GM19099 (cell line): ENCODE results near the gene PROK1.

Experiments
- POLR2A ChIP-seq: IDR thresholded peaks from 3 replicates; pipeline ENCODE4 v1.6.1; 2011; ENCODE audit warnings: low read depth; ENCODE audit not compliant: insufficient read length; ENCODE audit errors: extremely low read depth

Gene PROK1

GRCh38 chr1:110477041-110477440 is 26.1 kb downstream of the PROK1 start:
- TF ChIP-seq POLR2A = no peak

DNA sequence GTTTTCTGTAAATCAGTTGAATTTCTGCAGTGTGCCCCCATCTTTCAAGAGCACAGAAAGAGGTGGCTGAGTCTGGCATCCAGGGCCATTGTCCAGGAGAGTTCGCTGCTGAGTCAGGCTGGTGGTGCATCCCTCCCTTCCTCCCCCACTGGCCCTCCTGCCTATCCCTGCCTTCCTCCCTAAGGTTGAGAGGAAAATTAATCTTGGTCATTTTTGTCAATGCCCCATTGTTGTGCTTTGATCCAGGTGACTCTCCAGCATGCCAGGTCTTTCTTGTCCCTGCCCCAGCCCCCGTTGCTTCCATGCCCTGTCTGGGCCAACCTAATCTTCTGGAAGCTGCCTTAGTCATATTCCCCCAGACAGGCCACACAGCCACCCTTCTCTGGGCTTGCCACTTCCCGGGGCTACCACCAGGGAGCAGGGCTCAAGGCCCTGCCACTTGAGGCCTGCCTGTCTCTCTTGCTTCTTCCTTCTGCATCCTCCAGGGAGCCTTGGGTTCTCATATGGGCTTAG is 26.6 kb downstream of the PROK1 start:
- no peak for TF ChIP-seq POLR2A

- TF ChIP-seq POLR2A = no peak
Measured at GRCh38 chr1:110477967-110478640, 27.2 kb downstream of the PROK1 start.

- no peak for TF ChIP-seq POLR2A
Measured at GRCh38 chr1:110478886-110479285, 27.9 kb downstream of the PROK1 start.

DNA sequence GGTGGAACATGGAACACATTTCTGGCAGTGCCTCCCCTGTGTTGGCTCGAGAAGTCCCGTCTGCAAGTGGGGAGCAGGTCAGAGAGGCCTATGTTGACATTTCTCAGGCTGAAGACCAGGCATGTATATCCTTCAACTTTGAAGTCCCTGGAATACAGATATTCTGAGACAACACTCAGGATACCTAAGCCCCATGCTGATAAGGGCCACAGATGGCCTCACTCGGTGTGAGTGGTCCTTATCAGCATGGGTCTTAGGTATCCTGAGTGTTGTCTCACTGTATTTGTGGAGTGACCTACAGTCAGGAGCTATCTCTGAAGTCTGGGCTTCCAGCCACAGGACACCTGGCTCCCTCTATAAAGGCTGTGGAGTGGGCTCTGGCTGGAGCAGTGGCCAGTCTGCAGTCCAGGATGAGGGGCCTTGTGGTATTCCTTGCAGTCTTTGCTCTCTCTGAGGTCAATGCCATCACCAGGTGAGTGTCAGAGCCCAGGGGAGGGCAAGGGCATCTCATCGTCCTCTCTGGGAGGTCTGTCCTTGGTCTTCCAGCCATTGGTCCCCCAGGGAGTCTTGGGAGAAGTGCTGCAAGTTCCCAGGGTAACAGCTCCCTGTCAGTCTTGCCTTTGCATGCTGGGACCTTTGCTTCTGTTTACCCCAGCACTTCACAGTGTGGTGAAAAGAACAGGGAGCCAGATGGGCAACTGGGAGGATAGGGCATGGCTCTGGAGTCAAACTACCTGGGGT is 29.6 kb downstream of the PROK1 start:
- no peak for TF ChIP-seq POLR2A

GRCh38 chr1:110481968-110482623 is 31.1 kb downstream of the PROK1 start:
- TF ChIP-seq POLR2A = no peak

DNA sequence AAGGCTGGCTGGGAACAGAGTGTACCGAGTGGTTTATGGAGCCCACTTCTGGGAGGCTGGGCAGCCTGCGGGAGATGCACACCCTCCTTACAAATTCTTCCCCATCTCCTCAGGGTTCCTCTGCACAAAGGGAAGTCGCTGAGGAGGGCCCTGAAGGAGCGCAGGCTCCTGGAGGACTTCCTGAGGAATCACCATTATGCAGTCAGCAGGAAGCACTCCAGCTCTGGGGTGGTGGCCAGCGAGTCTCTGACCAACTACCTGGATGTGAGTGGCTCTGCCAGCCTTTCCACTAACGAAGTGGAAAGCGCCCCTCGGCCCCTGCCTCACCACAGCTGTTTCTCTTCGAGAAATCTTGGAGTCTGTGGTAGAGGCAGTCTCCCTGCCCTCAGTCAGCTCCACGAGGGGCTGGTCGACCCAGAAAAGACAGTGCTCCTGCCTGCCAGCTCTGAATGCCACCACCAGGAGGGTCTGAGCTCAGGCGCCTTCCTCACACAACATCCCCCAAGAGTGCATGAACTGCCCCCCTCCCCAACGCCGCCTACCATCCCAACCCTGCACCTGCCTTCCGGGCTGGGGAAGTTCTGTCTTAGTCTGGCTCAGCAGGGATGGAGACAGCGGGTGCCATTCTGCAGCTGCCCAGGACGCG is 31.8 kb downstream of the PROK1 start:
- no peak for TF ChIP-seq POLR2A

- TF ChIP-seq POLR2A = no peak
Measured at GRCh38 chr1:110483308-110483685, 32.3 kb downstream of the PROK1 start.

GRCh38 chr1:110484801-110485200 is 33.9 kb downstream of the PROK1 start:
- no peak for TF ChIP-seq POLR2A

DNA sequence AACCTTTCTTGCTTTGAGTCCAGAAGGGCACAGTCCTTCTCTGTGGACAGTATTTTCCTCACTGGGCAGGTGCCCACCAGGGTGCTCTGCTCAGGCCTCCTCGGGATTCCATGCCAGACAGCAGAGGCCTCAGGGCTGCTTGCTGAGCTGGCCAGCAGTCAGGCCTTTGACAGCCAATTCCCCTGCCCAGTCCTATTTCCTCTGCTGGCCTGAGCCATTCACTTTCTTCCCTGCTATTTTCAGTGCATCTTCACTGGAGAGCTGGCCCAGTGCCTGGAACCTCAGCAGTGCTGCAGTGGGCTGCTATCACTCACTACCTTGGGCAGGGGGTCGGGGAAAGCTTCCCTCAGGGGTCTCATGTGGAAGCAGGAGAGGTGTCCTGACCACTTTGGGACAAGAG is 34.8 kb downstream of the PROK1 start:
- TF ChIP-seq POLR2A = no peak

DNA sequence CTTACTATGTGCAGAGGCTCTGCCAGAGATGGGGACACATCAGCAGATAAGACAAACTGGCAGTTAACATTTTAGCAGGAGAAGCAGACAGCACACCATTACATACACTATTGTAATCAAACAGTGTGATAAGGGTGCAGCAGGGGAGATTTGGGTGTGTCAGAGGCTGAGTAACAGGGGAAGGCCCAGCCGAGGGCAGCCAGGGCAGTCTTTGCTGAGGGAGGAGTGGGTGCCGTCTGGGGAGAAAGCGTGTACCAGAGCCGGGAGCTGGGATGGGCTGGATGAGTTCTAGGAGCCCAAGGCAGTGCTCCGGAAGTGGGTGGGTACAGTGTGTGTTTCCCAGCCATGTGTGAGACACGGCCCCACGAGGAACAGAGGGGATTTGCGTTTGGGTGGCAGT is 36.8 kb downstream of the PROK1 start:
- TF ChIP-seq POLR2A = no peak

GRCh38 chr1:110488161-110488560 is 37.2 kb downstream of the PROK1 start:
- TF ChIP-seq POLR2A = no peak

- no peak for TF ChIP-seq POLR2A
Measured at GRCh38 chr1:110488867-110489266, 37.9 kb downstream of the PROK1 start.

DNA sequence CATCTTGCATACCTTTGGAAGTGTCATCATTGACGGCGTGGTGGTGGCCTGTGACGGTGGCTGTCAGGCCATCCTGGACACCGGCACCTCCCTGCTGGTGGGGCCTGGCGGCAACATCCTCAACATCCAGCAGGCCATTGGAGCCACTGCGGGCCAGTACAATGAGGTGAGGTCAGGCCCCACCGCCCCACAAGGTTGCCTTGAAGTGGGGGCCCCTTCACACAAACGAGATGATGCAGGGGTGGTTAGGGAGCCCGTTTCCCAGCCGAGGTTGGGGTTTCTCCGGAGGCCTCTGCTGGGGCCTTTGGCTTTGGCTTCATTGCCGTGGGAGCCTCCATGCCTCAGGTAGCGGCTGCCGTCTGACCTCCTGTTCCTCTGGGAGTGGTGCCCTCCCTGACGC is 38.5 kb downstream of the PROK1 start:
- TF ChIP-seq POLR2A = no peak

DNA sequence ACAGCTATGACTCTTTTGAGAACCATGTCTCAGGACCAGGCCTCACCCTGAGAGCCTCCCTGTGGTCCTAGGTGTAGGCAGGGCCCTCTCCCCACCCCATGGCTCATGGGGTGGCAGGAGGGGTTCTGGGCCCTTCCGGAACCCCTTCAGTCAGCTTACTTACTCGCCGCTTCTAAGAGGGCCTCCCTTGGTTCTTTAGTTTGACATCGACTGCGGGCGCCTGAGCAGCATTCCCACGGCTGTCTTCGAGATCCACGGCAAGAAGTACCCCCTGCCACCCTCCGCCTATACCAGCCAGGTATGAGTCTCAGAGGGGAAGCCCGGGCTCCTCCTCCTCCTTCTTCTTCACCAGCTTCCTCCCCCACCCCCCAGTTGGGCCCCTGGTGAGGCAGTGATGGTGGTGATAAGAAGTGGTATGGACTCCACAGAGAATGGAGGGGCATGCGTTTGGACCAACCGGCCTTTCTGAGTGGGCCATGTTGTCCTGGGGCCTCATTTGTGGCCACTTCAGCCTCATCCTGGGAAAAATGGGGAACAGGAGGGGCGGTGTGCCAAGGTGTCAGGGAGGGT is 39.1 kb downstream of the PROK1 start:
- TF ChIP-seq POLR2A = no peak
